Urothelium cell line (cell line): ENCODE results near the gene CUL3.
A peak's percentile ranks its signal among the peaks of the same experiment; 100 is the strongest.

Experiments
- DNase-seq: peaks from one replicate; pipeline ENCODE4 v3.0.0; 2011; ENCODE audit warnings: low spot score, mixed read lengths
- FAIRE-seq: peaks from 2 replicates; lab custom pipeline; 2011; peaks lifted over from hg19 to GRCh38; lab: Jason Lieb, UNC

CUL3 gene

GRCh38 chr2:224485081-224486014, 99.8 kb downstream of the CUL3 start:
- DNase-seq (peak; percentile 58), FAIRE-seq (peak; percentile 70)

- DNase-seq (no peak), FAIRE-seq (no peak)
Observed at GRCh38 chr2:224479826-224480225, 105.3 kb downstream of the CUL3 start.

- FAIRE-seq (no peak), DNase-seq (no peak)
Observed at GRCh38 chr2:224472827-224473226, 112.3 kb downstream of the CUL3 start.

GRCh38 chr2:224472137-224472536, 113.0 kb downstream of the CUL3 start:
- DNase-seq (no peak), FAIRE-seq (no peak)

- DNase-seq (no peak), FAIRE-seq (no peak)
Observed at GRCh38 chr2:224469374-224469964, 115.7 kb downstream of the CUL3 start.

GRCh38 chr2:224466304-224466895, 118.8 kb downstream of the CUL3 start:
- DNase-seq (no peak), FAIRE-seq (no peak)

GRCh38 chr2:224461391-224461790, 123.8 kb downstream of the CUL3 start:
- FAIRE-seq, result no peak
- no peak for DNase-seq

- DNase-seq, result no peak
- FAIRE-seq, result no peak
Observed at GRCh38 chr2:224457408-224458096, 127.6 kb downstream of the CUL3 start.

- no peak for DNase-seq
- no peak for FAIRE-seq
Observed at GRCh38 chr2:224453892-224454291, 131.3 kb downstream of the CUL3 start.

- FAIRE-seq, result no peak
- DNase-seq, result peak; percentile 36
Observed at GRCh38 chr2:224449212-224450147, 135.7 kb downstream of the CUL3 start.

- no peak for DNase-seq
- no peak for FAIRE-seq
Observed at GRCh38 chr2:224448236-224448635, 136.9 kb downstream of the CUL3 start.

- DNase-seq, result no peak
- no peak for FAIRE-seq
Observed at GRCh38 chr2:224444783-224445182, 140.4 kb downstream of the CUL3 start.

GRCh38 chr2:224444021-224444420, 141.1 kb downstream of the CUL3 start:
- no peak for DNase-seq
- FAIRE-seq, result no peak

- FAIRE-seq (no peak), DNase-seq (no peak)
Observed at GRCh38 chr2:224442071-224442967, 142.8 kb downstream of the CUL3 start.

- DNase-seq (no peak), FAIRE-seq (no peak)
Observed at GRCh38 chr2:224440988-224441387, 144.2 kb downstream of the CUL3 start.

- no peak for DNase-seq
- no peak for FAIRE-seq
Observed at GRCh38 chr2:224438726-224439125, 146.4 kb downstream of the CUL3 start.

- FAIRE-seq, result no peak
- no peak for DNase-seq
Observed at GRCh38 chr2:224436634-224437033, 148.5 kb downstream of the CUL3 start.

GRCh38 chr2:224434618-224435017, 150.5 kb downstream of the CUL3 start:
- DNase-seq (no peak), FAIRE-seq (no peak)

GRCh38 chr2:224433442-224433841, 151.7 kb downstream of the CUL3 start:
- FAIRE-seq (no peak), DNase-seq (no peak)
